GM23248 (cell line): ENCODE measurements around the gene PRXL2B.

Experiments used
- EZH2 ChIP-seq: fragments of 200-600 bp; sonication (generic); IDR thresholded peaks from 2 replicates; pipeline ENCODE4 v1.6.1; 2018; ENCODE audit warnings: antibody characterized with exemption, mild to moderate bottlenecking; ENCODE audit not compliant: insufficient read depth, poor library complexity, severe bottlenecking
- EZH2phosphoT487 ChIP-seq: fragments of 200-600 bp; sonication (generic); IDR thresholded peaks from 2 replicates; pipeline ENCODE4 v1.6.1; 2018; ENCODE audit warnings: antibody characterized with exemption, moderate library complexity, mild to moderate bottlenecking, low read depth; ENCODE audit not compliant: insufficient read depth

- no peak for TF ChIP-seq EZH2
- no peak for TF ChIP-seq EZH2phosphoT487
Measured at GRCh38 chr1:2604844-2605508, 18.4 kb downstream of the PRXL2B start.
